GM12872 (cell line): ENCODE results near the gene NFATC1.
A peak's percentile ranks its signal among the peaks of the same experiment; 100 is the strongest.

Experiments used
- TF ChIP-seq, protein P1 (sequence below): IDR thresholded peaks from 3 replicates; pipeline ENCODE4 v1.5.1; 2011; ENCODE audit warnings: low read depth, mild to moderate bottlenecking, low read length, moderate library complexity; ENCODE audit not compliant: insufficient read depth

NFATC1 gene

GRCh38 chr18:79527656-79528315 lies 132.1 kb downstream of the NFATC1 start:
- TF ChIP-seq, protein P1, sequence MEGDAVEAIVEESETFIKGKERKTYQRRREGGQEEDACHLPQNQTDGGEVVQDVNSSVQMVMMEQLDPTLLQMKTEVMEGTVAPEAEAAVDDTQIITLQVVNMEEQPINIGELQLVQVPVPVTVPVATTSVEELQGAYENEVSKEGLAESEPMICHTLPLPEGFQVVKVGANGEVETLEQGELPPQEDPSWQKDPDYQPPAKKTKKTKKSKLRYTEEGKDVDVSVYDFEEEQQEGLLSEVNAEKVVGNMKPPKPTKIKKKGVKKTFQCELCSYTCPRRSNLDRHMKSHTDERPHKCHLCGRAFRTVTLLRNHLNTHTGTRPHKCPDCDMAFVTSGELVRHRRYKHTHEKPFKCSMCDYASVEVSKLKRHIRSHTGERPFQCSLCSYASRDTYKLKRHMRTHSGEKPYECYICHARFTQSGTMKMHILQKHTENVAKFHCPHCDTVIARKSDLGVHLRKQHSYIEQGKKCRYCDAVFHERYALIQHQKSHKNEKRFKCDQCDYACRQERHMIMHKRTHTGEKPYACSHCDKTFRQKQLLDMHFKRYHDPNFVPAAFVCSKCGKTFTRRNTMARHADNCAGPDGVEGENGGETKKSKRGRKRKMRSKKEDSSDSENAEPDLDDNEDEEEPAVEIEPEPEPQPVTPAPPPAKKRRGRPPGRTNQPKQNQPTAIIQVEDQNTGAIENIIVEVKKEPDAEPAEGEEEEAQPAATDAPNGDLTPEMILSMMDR = no peak

DNA sequence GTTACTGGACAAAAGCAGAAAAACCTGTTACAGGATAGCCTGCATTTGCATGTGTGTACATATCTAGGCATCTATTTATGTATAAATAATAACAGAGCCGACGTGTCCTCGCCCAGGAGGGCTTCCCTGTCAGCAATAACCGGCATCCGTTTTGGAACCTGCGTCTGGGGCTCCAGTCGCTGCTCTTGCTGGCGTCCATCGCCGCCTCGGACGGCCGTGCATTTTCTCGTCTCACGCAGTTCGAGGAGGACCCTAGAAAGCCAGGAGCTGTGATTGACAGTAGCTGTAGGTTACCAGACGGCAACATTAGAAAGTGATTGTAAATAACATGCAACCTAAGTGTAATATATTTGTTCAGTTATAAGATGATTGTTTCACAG lies 132.6 kb downstream of the NFATC1 start:
- TF ChIP-seq, protein P1 = no peak

DNA sequence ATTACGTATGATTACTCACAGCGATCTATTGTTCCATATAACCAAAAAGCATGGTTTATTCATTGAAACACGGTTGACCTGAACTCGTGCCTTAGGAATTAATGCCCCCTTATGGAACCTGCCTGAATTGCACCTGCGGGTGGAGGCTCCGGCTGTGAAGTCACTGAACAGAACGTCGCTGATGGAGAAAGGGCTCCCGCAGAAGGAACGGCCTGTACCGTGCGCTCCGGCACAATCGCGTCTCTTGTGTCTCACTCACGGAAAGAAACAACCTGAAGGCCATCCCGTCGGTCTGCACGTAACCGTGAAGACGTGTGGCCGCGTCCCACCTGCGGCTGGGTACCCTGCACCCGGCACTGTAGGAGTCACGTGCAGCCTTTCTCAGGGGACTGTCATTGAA lies 133.1 kb downstream of the NFATC1 start:
- TF ChIP-seq, protein P1 = peak; percentile 90

GRCh38 chr18:79529296-79529695 lies 133.6 kb downstream of the NFATC1 start:
- TF ChIP-seq, protein P1 = no peak

- TF ChIP-seq, protein P1 = no peak
Observed at GRCh38 chr18:79529991-79530390, 134.3 kb downstream of the NFATC1 start.

- TF ChIP-seq, protein P1 = no peak
Observed at GRCh38 chr18:79530821-79531220, 135.1 kb downstream of the NFATC1 start.

DNA sequence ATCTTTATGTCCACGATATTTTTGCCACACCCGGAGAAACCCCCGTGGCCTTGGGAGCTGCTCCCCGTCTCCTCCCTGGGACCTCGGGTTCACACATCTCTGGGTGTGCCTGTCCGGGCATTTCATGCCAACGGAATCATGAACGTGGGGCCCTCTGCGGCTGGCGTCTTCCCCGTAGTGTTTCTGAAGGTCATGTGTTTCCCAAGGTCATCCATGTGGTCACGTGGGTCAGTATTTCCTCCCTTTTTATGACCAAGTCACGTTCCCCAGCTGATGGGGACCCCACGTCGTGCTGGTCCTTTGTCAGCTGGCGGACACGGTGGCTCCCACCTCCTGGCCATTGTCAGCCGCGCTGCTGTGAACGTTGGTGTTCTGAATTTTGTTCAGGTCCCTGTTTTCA lies 135.7 kb downstream of the NFATC1 start:
- TF ChIP-seq, protein P1 = no peak

DNA sequence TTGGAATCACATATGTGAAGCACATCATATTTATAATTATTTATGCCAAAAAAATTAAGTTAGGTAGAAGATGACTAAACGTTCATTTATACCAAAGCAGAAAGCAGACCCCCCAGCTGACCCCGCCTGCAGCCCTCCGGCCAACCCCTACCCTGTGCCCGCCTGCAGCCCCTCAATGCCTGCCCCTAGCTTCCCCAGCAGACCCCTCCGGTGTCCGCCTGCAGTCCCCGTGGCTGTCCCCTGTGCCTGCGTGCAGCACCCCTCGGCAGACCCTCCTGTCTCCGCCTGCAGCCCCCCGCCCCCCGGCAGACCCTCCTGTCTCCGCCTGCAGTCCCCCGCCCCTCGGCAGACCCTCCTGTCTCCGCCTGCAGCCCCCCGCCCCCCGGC lies 136.2 kb downstream of the NFATC1 start:
- TF ChIP-seq, protein P1 = no peak
